Breast epithelium (tissue), 3 donors: ENCODE data around the gene ARPP21.

Experiments used
- CTCF ChIP-seq, 3 donors: fragments of 450-650 bp; IDR thresholded peaks; one replicate each; pipeline ENCODE4 v1.5.1; 2016 to 2017; ENCODE audit warnings: antibody characterized with exemption in 3 of 3, mild to moderate bottlenecking in 3 of 3, moderate library complexity in 3 of 3
- POLR2A ChIP-seq: fragments of 450-650 bp; IDR thresholded peaks from one replicate; pipeline ENCODE4 v1.6.1; 2016; ENCODE audit warnings: antibody characterized with exemption, mild to moderate bottlenecking, moderate library complexity

DNA sequence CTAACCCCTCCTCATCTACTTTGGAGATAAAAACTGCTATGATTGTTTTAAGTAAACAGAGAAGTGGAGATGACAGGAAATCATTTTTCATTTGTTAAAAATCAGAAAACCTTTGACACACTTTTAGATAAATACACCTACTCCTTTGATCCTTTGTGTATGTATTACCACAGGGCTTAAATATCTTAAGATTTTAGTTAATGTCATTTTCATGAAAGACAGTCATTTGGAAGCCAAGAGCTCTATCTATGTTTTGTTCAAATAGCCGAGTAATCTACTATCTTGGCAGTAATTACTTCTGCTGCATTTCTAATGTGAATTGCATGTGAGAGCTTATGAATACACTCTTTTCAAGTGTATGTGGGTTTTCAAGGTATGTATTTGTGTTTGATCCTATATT is 2.0 kb downstream of the ARPP21 start:
- no peak for TF ChIP-seq CTCF (IDR thresholded peaks at IDR 0.05)
- no peak for TF ChIP-seq POLR2A
